HG02884 (cell line): ENCODE data around the gene ADAMTS19.
"Not testable (repeated sequence)": the region's sequence is repeated elsewhere in the genome, so short reads cannot be mapped to it uniquely, and the experiment has no call there.

Experiments used
- ATAC-seq: cut with Tn5 transposase; IDR thresholded peaks from one replicate; pipeline ENCODE4 v1.9.1; 2021; ENCODE audit warnings: mild to moderate bottlenecking, moderate library complexity; ENCODE audit not compliant: unreplicated experiment

The ADAMTS19 gene

DNA sequence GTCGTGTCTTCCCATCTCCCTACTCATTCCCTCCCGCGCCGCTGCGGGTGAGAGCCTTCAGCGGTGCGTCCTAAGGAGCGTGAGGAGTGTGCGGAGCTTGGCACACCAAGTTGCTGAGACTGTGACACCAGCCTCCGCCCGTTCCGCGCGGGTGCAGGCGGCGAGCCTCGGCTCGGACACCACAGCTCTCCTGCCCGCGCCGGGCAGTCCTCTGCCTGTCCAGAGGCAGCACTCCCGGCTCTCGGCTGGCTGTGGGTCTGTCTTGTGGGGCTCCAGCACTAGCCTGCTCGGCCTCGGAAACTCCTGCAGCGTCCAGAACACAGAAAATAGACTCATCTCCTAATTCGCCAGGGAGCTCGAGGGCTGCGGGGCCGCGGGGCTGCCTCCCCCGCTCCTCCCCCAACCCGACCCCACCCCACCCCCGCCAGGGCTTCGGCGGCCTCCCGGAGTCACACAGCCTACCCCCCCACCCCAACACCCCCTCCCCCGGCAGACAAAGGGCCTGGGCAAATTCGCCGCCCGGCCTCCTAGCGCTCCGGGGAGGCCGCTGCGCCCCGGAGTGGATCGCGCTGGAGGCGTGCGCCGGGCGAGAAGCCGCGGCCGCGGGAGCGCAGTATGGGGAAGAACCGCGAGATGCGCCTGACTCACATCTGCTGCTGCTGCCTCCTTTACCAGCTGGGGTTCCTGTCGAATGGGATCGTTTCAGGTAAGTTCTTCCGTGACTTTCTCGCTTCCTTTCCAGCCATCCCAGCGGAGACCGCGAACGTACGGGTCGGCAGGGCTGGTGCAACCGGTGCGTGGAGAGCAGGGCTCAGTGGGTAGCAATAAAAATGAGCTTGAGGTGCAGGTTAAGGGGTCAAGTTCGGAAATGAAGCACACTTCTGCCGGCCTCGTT is at the start of gene ADAMTS19:
TSS of gene ADAMTS19 (plus strand) at position 522 of the 895 bp plus-strand sequence. CDS start at position 616, 94 bp downstream.
- ATAC-seq: no peak

GRCh38 chr5:129410488-129410887 is 49.6 kb upstream of the ADAMTS19 start:
- ATAC-seq: no peak

GRCh38 chr5:129412721-129413120 is 47.4 kb upstream of the ADAMTS19 start:
- ATAC-seq: no peak

GRCh38 chr5:129413570-129413969 is 46.5 kb upstream of the ADAMTS19 start:
- ATAC-seq: no peak

- no peak for ATAC-seq
These were observed 40.8 kb upstream of the ADAMTS19 start for GRCh38 chr5:129419292-129419691.

- ATAC-seq: no peak
These were observed 35.1 kb upstream of the ADAMTS19 start for GRCh38 chr5:129425031-129425430.

DNA sequence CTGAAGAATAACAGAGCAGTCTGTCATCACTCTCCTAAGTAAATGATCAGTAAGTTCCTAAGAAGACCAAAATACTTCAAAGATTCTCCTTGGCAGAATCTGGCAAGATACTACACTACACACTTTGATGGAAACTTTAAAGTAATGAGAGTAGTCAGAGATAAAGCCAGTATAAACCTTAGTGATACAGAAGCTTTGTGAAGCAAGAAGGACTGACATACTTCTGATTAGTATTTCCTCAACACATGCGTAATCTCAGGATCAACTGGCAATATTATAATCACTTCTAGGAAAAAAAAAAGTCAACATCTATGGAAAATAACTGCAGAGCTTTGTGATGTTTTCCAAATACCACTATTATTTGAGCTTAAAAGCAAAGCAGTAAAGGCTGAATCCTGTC is 34.0 kb upstream of the ADAMTS19 start:
- no peak for ATAC-seq

- not testable (repeated sequence) for ATAC-seq
These were observed 31.5 kb upstream of the ADAMTS19 start for GRCh38 chr5:129428636-129429035.

DNA sequence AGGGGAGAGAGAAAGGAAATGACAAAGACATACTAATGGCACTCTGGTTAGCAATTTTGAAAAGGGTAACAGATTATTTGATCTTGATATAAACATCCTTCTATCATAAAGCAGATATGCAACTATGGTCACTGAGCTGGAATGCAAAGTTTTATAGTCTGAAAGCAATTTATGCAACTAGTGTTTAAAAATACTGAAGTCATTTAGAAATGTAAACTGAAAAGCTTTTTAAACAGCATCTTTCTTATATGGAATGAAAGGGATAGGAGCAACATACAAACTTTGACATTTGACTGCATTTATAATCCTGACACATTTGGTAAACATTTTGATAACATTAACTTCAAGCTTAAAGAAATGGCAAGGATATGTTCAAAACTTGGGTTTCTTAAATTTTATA is 28.7 kb upstream of the ADAMTS19 start:
- no peak for ATAC-seq

DNA sequence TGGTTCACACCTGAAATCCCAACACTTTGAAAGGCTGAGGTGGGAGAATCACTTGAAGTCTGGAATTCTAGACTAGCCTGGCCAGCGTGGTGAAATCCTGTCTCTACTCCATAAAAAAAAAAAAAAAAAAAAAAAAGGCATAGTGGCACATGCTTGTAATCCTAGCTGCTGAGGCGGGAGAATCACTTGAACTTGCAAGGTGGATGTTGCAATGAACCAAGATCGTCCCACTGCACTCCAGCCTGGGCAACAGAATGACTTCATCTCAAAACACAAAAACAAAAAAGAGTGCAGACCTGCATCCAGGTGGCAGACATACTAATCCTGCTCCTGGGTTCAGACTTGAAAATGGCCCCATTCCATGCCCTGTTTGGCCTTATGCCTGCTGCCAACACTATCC is 21.8 kb upstream of the ADAMTS19 start:
- no peak for ATAC-seq

DNA sequence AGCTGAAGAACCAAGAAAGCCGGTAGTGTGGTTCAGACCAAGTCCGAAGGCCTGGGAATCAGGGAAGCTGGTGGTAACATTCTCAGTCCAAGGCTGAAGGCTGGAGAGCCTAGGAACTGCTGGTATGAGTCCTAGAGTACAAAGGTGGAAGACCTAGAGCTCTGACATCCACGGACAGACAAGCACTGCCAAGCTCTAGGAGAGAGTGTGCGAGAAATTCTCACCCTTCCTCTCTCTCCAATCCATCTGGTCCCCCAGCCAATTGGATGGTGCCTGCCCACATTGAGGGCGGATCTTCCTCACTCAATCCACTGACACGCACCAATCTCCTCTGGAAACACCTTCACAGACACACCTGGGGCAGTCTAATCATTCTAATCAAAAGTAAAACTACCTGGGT is 19.7 kb upstream of the ADAMTS19 start:
- no peak for ATAC-seq

GRCh38 chr5:129441096-129441495 is 19.0 kb upstream of the ADAMTS19 start:
- ATAC-seq: no peak

DNA sequence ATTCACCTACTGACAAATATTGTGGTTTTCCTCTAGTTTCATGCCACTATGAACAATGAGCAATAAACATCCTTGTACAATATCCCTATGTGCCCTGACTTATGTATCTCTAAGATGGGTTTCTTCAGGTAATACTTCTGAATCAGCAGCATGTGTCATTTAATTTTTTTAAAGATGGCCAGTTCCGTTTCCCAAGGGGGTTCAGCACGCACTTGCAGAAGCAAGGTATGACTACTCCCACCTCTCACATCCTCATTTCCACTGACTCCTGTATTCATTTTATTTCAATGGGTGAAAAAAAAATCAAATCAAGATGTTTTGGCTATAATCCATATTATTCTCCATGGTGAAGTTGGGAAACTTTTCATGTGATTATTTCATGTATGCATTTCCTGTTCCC is 14.7 kb upstream of the ADAMTS19 start:
- ATAC-seq: no peak

DNA sequence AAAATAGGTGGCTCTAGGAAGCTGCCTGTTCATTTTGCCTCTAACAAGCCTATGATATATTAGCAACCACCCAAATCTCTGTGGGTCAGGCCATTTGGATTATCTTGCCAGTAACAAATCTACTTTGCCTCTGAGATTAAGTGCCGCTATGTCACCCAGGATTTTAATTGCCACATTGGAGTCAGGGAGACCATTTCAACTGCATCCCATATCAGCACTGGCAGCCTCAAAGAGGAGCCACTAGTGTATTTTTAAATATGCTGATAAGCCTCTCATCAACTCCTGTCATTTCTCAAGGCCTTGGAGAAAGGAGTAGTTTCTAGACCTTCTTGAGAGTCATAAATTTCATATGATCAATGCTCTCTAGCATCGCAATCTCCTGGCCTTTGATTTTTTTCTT is 12.1 kb upstream of the ADAMTS19 start:
- ATAC-seq: no peak

DNA sequence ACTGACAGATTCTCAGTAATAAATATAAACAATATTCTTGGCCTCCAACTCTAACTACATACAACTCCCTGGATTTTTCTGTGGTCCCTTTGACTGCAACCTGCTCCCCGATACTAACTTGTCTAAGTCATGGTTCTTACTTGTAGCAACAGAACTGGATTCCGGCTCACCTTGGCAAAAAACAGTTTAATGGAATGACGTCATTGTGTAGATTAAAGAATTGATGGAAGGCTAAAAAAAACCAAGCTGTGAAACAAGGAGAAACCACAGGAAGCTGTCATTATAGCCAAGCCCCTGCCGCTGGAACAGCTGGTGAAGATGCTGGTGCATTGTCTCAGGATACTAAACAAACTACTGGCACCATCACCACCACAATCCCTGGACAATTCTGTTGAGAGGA is 11.4 kb upstream of the ADAMTS19 start:
- no peak for ATAC-seq

DNA sequence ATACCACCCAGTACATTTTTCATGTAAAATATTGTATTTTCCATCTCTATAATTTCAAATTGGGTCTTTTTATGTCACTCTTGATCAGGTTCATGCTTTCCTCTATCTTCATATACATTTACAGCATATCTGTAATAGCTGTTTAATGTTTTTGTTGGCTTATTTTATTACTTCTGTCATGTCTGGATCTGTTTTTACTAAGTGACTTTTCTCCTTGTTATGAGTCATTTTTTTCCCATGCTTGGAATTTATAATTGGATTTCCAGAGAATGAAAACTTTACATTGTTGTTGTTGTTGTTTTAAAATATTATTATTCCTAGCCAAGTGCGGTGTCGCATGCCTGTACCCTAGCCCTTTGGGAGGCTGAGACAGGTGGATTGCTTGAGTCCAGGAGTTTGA is 5.6 kb upstream of the ADAMTS19 start:
- ATAC-seq: no peak

GRCh38 chr5:129459450-129459776 is 685 bp upstream of the ADAMTS19 start:
- ATAC-seq: no peak

- no peak for ATAC-seq
These were observed 506 bp downstream of the ADAMTS19 start for GRCh38 chr5:129460672-129460935.

- no peak for ATAC-seq
These were observed 1.0 kb downstream of the ADAMTS19 start for GRCh38 chr5:129460936-129461710.

GRCh38 chr5:129461711-129462332 is 1.7 kb downstream of the ADAMTS19 start:
- ATAC-seq: no peak

- no peak for ATAC-seq
These were observed 5.8 kb downstream of the ADAMTS19 start for GRCh38 chr5:129465776-129466344.

GRCh38 chr5:129474544-129474943 is 14.4 kb downstream of the ADAMTS19 start:
- no peak for ATAC-seq
